KOPT-K1 (cell line): ENCODE results near the gene FBXW7.

Experiments
- H3K27ac ChIP-seq: fragments of 200-600 bp; sonication (generic); 2 replicates; pipeline ENCODE4 v1.5.1; 2016; ENCODE audit warnings: antibody characterized with exemption, mild to moderate bottlenecking, low read depth, low read length; ENCODE audit not compliant: poor library complexity, severe bottlenecking
- H3K36me3 ChIP-seq: fragments of 200-600 bp; sonication (generic); 2 replicates; pipeline ENCODE4 v1.5.1; 2017; ENCODE audit warnings: antibody characterized with exemption, mild to moderate bottlenecking, low read length, moderate library complexity; ENCODE audit not compliant: insufficient read depth
- H3K9me3 ChIP-seq: fragments of 200-600 bp; sonication (generic); 2 replicates; pipeline ENCODE4 v1.5.1; 2017; ENCODE audit warnings: antibody characterized with exemption, low read length, mild to moderate bottlenecking; ENCODE audit not compliant: insufficient read depth, poor library complexity, severe bottlenecking

The FBXW7 gene

DNA sequence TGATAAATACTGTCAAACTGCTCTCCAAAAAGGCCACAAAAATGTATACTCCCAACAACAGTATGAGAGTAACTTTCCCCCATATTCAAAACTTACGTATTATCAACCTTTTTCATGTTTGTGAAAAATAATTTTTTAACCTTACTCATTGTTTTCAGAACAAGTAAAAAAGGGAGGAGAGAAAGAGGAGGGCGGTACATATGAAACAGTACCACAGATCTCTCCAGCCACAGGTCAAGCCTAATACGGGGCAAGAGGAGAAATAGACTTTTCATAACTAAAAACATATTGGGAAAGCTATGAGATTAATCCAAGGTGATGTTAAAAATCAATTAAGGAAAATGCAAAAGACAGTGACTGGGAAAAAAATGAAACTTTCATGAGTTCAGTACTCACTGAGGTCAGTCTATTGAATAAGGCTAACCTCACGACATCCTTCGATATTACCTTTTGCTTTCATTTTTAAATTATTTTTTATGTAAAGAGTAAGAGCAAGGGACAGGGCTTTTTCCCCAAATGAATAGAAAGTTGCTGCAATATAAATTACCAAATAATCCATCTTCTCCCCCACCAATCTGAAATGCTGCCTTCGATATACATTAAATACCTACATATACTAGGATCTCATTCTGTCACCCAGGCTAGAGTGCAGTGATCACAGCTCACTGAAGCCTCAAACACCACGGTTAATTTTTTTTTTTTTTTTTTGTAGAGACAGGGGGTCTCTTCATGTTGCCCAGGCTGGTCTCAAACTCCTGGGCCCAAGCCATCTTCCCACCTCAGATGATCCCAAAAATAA, 25.3 kb downstream of the FBXW7 start:
- H3K27ac ChIP-seq: no peak overlapping the region
- peaks cover 9% of the 10 kb centered on the region; the same call in 1 of the 2 replicates for H3K36me3 ChIP-seq
- no peaks in the 10 kb centered on the region for H3K9me3 ChIP-seq

DNA sequence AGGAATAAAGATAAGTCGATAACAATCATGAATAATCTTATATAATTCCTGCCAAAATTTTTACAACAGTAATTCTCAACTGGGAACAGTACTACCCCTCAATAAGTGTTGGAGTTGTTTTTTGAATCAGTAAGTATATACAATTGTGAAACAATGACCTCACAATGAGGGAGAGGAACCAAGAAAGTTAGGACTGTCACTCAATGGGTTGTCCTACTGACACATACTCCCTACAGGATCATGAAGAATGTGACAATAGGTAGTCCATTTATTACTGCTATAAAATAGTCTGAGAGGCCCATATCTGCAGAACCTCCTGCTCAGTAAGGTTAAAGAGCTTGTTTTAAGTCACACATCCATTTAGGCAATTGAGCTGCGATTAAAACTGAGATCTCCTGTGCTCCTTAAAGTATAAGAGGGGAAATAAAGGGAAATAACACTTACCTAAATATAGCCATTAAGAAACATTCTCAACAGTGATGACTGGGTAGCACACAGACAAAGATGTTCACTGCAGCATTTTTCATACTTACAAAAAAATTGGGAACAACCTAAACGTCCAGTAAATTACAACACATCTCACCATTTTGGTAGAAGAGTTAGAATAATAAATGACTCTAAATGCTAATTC, 26.2 kb downstream of the FBXW7 start:
- H3K27ac ChIP-seq: no peak overlapping the region
- peaks cover 9% of the 10 kb centered on the region; the same call in 1 of the 2 replicates for H3K36me3 ChIP-seq
- H3K9me3 ChIP-seq: no peaks in the 10 kb centered on the region

GRCh38 chr4:152508818-152509217, 27.1 kb downstream of the FBXW7 start:
- H3K27ac ChIP-seq: no peak overlapping the region
- H3K36me3 ChIP-seq: peaks cover 9% of the 10 kb centered on the region; the same call in 1 of the 2 replicates
- H3K9me3 ChIP-seq: no peaks in the 10 kb centered on the region

- Histone ChIP-seq H3K36me3 (peaks cover 9% of the 10 kb centered on the region; the same call in 1 of the 2 replicates), H3K9me3 (no peaks in the 10 kb centered on the region), H3K27ac (no peak overlapping the region)
Observed at GRCh38 chr4:152508386-152508785, 27.5 kb downstream of the FBXW7 start.

DNA sequence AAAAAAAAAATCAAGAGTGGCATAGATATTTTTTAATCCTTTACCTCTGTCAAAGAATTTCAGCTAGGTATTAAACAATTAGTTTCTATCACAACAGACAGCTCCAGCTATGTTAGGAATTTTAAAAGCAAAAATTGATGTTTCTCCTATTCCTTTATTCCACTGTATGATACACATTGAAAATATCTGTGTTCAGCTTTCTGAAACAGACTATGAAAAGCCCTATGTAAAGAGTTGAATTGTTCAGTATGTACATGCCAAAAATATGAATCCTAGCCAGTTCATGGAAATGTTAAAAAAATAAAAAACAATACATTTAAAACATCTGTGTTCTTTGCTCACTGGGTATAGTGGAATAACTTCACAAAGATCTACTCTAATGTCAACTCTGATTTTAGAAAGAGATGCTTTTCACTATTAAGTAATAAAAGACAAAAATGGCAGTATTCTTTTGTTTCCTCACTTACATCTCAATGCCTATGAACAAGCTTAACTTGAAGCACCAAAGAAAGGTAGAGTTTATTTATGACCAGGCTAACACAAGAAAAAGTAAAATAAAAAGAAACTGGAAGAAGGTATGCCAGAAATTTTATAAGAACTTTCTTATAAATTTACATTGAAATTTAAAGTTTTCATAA, 32.1 kb downstream of the FBXW7 start:
- Histone ChIP-seq H3K27ac (no peak overlapping the region), H3K36me3 (peaks cover 9% of the 10 kb centered on the region; the same call in 1 of the 2 replicates)

DNA sequence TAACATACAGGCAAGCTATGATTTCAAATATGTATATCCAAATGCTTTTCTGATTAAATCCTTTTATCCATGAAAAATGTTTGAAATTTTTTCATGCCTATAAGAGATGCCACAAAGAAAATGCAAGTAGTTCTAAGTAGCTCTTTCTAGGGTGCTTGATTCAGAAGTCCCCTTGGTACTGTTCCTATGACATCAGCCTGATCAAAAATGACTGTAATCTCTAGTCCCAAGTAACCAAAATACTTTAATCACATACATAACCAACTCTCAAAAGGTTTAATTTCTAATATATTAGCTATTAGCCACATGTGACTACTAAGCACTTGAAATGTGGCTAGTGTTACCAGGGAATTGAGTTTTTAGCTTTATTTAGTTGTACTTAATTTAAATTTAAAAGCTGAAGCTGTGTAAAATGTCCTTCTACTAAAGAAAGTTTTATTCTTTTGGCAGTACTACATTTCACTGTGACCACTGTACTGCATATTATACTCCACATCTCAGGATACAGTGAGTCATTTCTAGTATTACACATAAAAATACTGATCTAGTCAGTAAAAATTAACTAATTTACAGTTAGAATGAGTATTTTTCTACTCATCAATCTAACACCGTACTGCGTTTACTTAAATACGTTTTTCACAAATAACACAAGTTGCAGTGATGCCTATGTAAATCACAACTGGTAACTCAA, 33.9 kb downstream of the FBXW7 start:
- H3K27ac ChIP-seq: no peak overlapping the region

More for the DNA sequence above, 32.1 kb downstream of the FBXW7 start:
- no peaks in the 10 kb centered on the region for H3K9me3 ChIP-seq

DNA sequence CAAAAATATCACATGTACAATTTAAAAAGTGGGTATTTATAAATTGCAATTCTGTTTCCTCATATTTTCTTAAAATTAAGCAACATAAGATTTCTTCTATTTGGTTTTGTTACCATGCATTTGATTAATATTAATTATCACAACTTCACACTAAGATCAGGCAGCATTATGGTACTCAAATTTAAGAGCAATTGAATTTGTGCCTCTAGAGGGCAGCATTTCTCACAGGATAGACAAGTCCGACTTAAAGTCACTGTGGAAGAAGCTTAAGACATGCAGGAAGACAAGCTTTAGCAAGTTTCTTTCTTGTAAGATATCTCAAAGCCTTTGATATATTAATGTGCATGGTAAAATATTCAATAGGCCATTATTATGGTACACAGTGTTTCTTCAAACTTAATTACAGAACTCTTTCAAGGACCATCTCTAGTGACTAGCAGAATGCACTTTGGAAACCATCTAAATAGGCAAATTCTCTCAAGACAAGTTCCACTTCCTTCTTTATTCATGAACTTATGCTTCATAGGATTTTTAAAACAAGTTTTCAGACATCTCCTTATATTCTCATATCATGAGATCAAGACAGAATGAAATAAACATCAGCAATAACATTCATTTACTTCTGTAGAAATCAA, 35.0 kb downstream of the FBXW7 start:
- H3K9me3 ChIP-seq: no peaks in the 10 kb centered on the region
- H3K27ac ChIP-seq: no peak overlapping the region
- H3K36me3 ChIP-seq: no peaks in the 10 kb centered on the region

More for the DNA sequence above, 33.9 kb downstream of the FBXW7 start:
- Histone ChIP-seq H3K36me3 (no peaks in the 10 kb centered on the region), H3K9me3 (no peaks in the 10 kb centered on the region)

DNA sequence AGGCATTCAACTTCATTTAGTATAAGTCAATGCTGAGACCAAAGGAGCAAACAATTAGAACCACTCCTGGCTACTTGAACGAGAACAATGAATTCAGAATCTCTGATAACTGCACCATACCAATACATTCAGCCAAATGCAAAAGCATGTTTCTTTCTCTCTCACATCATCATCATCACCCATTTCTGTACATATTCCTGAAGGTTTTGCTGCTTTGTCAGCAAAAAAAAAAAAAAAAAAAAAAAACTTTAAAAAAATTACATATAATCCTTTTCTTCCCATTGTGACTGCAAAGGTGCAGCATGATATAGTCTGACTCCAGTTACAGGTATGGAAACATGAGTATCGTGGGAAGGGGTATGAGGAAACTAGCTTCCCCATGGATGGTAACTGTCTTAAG, 35.6 kb downstream of the FBXW7 start:
- H3K9me3 ChIP-seq: no peaks in the 10 kb centered on the region

DNA sequence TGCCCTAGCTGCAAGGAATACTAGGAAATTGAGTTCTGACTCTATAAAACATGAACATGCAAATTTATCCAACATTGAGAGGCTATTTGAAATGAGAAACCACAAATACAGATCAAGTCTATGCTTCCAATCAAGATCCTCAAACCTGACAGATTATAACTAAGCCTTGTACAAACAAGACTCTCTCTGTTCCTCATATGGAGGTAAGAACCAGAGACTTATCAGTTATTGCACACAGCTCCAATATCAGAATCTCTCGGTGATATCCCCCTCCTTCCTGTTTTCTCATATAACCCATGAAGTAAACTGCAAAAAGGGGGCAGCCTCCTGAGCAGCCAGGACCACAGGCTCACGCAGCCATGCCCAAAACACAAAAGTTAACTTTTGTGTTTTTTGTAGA, 36.5 kb downstream of the FBXW7 start:
- no peak overlapping the region for H3K27ac ChIP-seq
- no peaks in the 10 kb centered on the region for H3K36me3 ChIP-seq
- no peaks in the 10 kb centered on the region for H3K9me3 ChIP-seq

More for the DNA sequence above, 35.6 kb downstream of the FBXW7 start:
- H3K36me3 ChIP-seq: no peaks in the 10 kb centered on the region
- no peak overlapping the region for H3K27ac ChIP-seq

GRCh38 chr4:152494020-152494419, 41.9 kb downstream of the FBXW7 start:
- Histone ChIP-seq H3K36me3 (peaks cover 6% of the 10 kb centered on the region; the same call in 1 of the 2 replicates), H3K9me3 (no peaks in the 10 kb centered on the region), H3K27ac (no peak overlapping the region)

DNA sequence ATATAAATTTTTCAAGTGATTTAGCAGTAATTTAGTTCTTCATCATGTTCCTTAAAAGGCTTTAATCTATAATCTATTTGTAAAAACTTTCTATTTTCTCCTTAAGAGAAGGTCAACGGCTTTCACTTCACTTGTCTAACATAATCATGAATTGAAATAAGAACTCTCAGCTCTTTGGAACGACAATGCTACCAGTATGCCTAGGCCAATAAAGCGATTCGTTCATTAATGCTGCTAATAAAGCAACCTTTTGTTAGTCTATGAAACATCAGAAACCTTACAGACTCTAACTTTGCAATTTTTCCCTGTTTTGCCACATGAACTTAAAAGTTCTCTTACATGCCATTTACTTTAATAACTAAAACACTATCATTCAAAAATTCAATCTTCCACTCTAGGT, 47.6 kb downstream of the FBXW7 start:
- Histone ChIP-seq H3K27ac (no peak overlapping the region), H3K36me3 (peaks cover 1% of the 10 kb centered on the region; the same call in 1 of the 2 replicates), H3K9me3 (no peaks in the 10 kb centered on the region)

- peaks cover 8% of the 10 kb centered on the region for H3K9me3 ChIP-seq
- peak overlapping the region; percentile 12 for H3K27ac ChIP-seq
- H3K36me3 ChIP-seq: 0 out of 2 replicates have a peak, but pooled peaks cover 5% of the 10 kb centered on the region
Observed at GRCh38 chr4:152486429-152487389, 49.2 kb downstream of the FBXW7 start.

- Histone ChIP-seq H3K9me3 (peaks cover 18% of the 10 kb centered on the region), H3K36me3 (0 out of 2 replicates have a peak, but pooled peaks cover 9% of the 10 kb centered on the region), H3K27ac (peak overlapping the region; percentile 12)
Observed at GRCh38 chr4:152485726-152486276, 50.1 kb downstream of the FBXW7 start.
